ENCODE results near the gene USP53.
"Not testable (repeated sequence)": the region's sequence is repeated elsewhere in the genome, so short reads cannot be mapped to it uniquely, and the experiment has no call there.

The USP53 gene

GRCh38 chr4:119212234-119212963, at the start of gene USP53:
Gene USP53, plus strand, starts transcription at chr4:119212713. Its CDS starts 27,047 bp downstream, at chr4:119239760.
- H3K9me3 ChIP-seq (ENCODE audit: control insufficient read depth, insufficient read depth, low read length), result no peaks in the 10 kb centered on the region
- peaks cover 2% of the 10 kb centered on the region for H3K27me3 ChIP-seq (ENCODE audit: control insufficient read depth, insufficient read depth, low read length)
- peak within 1 kb of the TSS; percentile 75 for H3K9ac ChIP-seq (ENCODE audit: low read depth, low read length)
- H3K36me3 ChIP-seq (ENCODE audit: control insufficient read depth, insufficient read depth, low read length), result no peaks in the 10 kb centered on the region
- H3K4me3 ChIP-seq (ENCODE audit: low read depth, low read length), result peak within 1 kb of the TSS; percentile 82
- peaks cover 4% of the 10 kb centered on the region for H3K4me1 ChIP-seq (ENCODE audit: control insufficient read depth, insufficient read depth, low read length)

- Histone ChIP-seq H3K36me3 (ENCODE audit: control insufficient read depth, insufficient read depth, low read length) (no peaks in the 10 kb centered on the region), H3K9ac (ENCODE audit: low read depth, low read length) (no peak overlapping the region), H3K27me3 (ENCODE audit: control insufficient read depth, insufficient read depth, low read length) (no peaks in the 10 kb centered on the region), H3K4me3 (ENCODE audit: low read depth, low read length) (no peak overlapping the region), H3K9me3 (ENCODE audit: control insufficient read depth, insufficient read depth, low read length) (no peaks in the 10 kb centered on the region), H3K4me1 (ENCODE audit: control insufficient read depth, insufficient read depth, low read length) (no peaks in the 10 kb centered on the region)
Measured at GRCh38 chr4:119165767-119166166, 46.7 kb upstream of the USP53 start.

GRCh38 chr4:119170195-119170594, 42.3 kb upstream of the USP53 start:
- no peaks in the 10 kb centered on the region for H3K9me3 ChIP-seq (ENCODE audit: control insufficient read depth, insufficient read depth, low read length)
- H3K4me1 ChIP-seq (ENCODE audit: control insufficient read depth, insufficient read depth, low read length), result no peaks in the 10 kb centered on the region
- H3K9ac ChIP-seq (ENCODE audit: low read depth, low read length), result no peak overlapping the region
- no peaks in the 10 kb centered on the region for H3K27me3 ChIP-seq (ENCODE audit: control insufficient read depth, insufficient read depth, low read length)
- no peaks in the 10 kb centered on the region for H3K36me3 ChIP-seq (ENCODE audit: control insufficient read depth, insufficient read depth, low read length)
- no peak overlapping the region for H3K4me3 ChIP-seq (ENCODE audit: low read depth, low read length)

- H3K4me3 ChIP-seq (ENCODE audit: low read depth, low read length), result no peak overlapping the region
- no peaks in the 10 kb centered on the region for H3K27me3 ChIP-seq (ENCODE audit: control insufficient read depth, insufficient read depth, low read length)
- H3K4me1 ChIP-seq (ENCODE audit: control insufficient read depth, insufficient read depth, low read length), result no peaks in the 10 kb centered on the region
- no peaks in the 10 kb centered on the region for H3K9me3 ChIP-seq (ENCODE audit: control insufficient read depth, insufficient read depth, low read length)
- H3K9ac ChIP-seq (ENCODE audit: low read depth, low read length), result no peak overlapping the region
- no peaks in the 10 kb centered on the region for H3K36me3 ChIP-seq (ENCODE audit: control insufficient read depth, insufficient read depth, low read length)
Measured at GRCh38 chr4:119172223-119172622, 40.3 kb upstream of the USP53 start.

GRCh38 chr4:119173729-119174361, 38.7 kb upstream of the USP53 start:
- H3K9me3 ChIP-seq (ENCODE audit: control insufficient read depth, insufficient read depth, low read length); H3K36me3 ChIP-seq (ENCODE audit: control insufficient read depth, insufficient read depth, low read length); H3K4me3 ChIP-seq (ENCODE audit: low read depth, low read length); H3K4me1 ChIP-seq (ENCODE audit: control insufficient read depth, insufficient read depth, low read length); H3K27me3 ChIP-seq (ENCODE audit: control insufficient read depth, insufficient read depth, low read length); H3K9ac ChIP-seq (ENCODE audit: low read depth, low read length): not testable (repeated sequence)

GRCh38 chr4:119179011-119179410, 33.5 kb upstream of the USP53 start:
- Histone ChIP-seq H3K9me3 (ENCODE audit: control insufficient read depth, insufficient read depth, low read length) (no peaks in the 10 kb centered on the region), H3K27me3 (ENCODE audit: control insufficient read depth, insufficient read depth, low read length) (no peaks in the 10 kb centered on the region), H3K4me1 (ENCODE audit: control insufficient read depth, insufficient read depth, low read length) (no peaks in the 10 kb centered on the region), H3K4me3 (ENCODE audit: low read depth, low read length) (no peak overlapping the region), H3K9ac (ENCODE audit: low read depth, low read length) (no peak overlapping the region), H3K36me3 (ENCODE audit: control insufficient read depth, insufficient read depth, low read length) (no peaks in the 10 kb centered on the region)

- Histone ChIP-seq H3K27me3 (ENCODE audit: control insufficient read depth, insufficient read depth, low read length) (no peaks in the 10 kb centered on the region), H3K9ac (ENCODE audit: low read depth, low read length) (no peak overlapping the region), H3K9me3 (ENCODE audit: control insufficient read depth, insufficient read depth, low read length) (no peaks in the 10 kb centered on the region), H3K4me1 (ENCODE audit: control insufficient read depth, insufficient read depth, low read length) (no peaks in the 10 kb centered on the region), H3K4me3 (ENCODE audit: low read depth, low read length) (no peak overlapping the region), H3K36me3 (ENCODE audit: control insufficient read depth, insufficient read depth, low read length) (no peaks in the 10 kb centered on the region)
Measured at GRCh38 chr4:119184128-119184527, 28.4 kb upstream of the USP53 start.

GRCh38 chr4:119189638-119190037, 22.9 kb upstream of the USP53 start:
- Histone ChIP-seq H3K9me3 (ENCODE audit: control insufficient read depth, insufficient read depth, low read length) (no peaks in the 10 kb centered on the region), H3K4me3 (ENCODE audit: low read depth, low read length) (no peak overlapping the region), H3K4me1 (ENCODE audit: control insufficient read depth, insufficient read depth, low read length) (no peaks in the 10 kb centered on the region), H3K27me3 (ENCODE audit: control insufficient read depth, insufficient read depth, low read length) (no peaks in the 10 kb centered on the region), H3K36me3 (ENCODE audit: control insufficient read depth, insufficient read depth, low read length) (no peaks in the 10 kb centered on the region), H3K9ac (ENCODE audit: low read depth, low read length) (no peak overlapping the region)

- Histone ChIP-seq H3K4me3 (ENCODE audit: low read depth, low read length) (no peak overlapping the region), H3K36me3 (ENCODE audit: control insufficient read depth, insufficient read depth, low read length) (no peaks in the 10 kb centered on the region), H3K27me3 (ENCODE audit: control insufficient read depth, insufficient read depth, low read length) (no peaks in the 10 kb centered on the region), H3K9me3 (ENCODE audit: control insufficient read depth, insufficient read depth, low read length) (no peaks in the 10 kb centered on the region), H3K9ac (ENCODE audit: low read depth, low read length) (no peak overlapping the region), H3K4me1 (ENCODE audit: control insufficient read depth, insufficient read depth, low read length) (no peaks in the 10 kb centered on the region)
Measured at GRCh38 chr4:119190354-119190753, 22.2 kb upstream of the USP53 start.

GRCh38 chr4:119191505-119191904, 21.0 kb upstream of the USP53 start:
- Histone ChIP-seq H3K36me3 (ENCODE audit: control insufficient read depth, insufficient read depth, low read length) (no peaks in the 10 kb centered on the region), H3K27me3 (ENCODE audit: control insufficient read depth, insufficient read depth, low read length) (no peaks in the 10 kb centered on the region), H3K4me3 (ENCODE audit: low read depth, low read length) (no peak overlapping the region), H3K9me3 (ENCODE audit: control insufficient read depth, insufficient read depth, low read length) (no peaks in the 10 kb centered on the region), H3K9ac (ENCODE audit: low read depth, low read length) (no peak overlapping the region), H3K4me1 (ENCODE audit: control insufficient read depth, insufficient read depth, low read length) (no peaks in the 10 kb centered on the region)

GRCh38 chr4:119197772-119198212, 14.7 kb upstream of the USP53 start:
- H3K9ac ChIP-seq (ENCODE audit: low read depth, low read length), result no peak overlapping the region
- H3K4me1 ChIP-seq (ENCODE audit: control insufficient read depth, insufficient read depth, low read length), result no peaks in the 10 kb centered on the region
- no peaks in the 10 kb centered on the region for H3K27me3 ChIP-seq (ENCODE audit: control insufficient read depth, insufficient read depth, low read length)
- no peaks in the 10 kb centered on the region for H3K9me3 ChIP-seq (ENCODE audit: control insufficient read depth, insufficient read depth, low read length)
- no peaks in the 10 kb centered on the region for H3K36me3 ChIP-seq (ENCODE audit: control insufficient read depth, insufficient read depth, low read length)
- H3K4me3 ChIP-seq (ENCODE audit: low read depth, low read length), result no peak overlapping the region

GRCh38 chr4:119204916-119205315, 7.6 kb upstream of the USP53 start:
- no peak overlapping the region for H3K9ac ChIP-seq (ENCODE audit: low read depth, low read length)
- H3K4me1 ChIP-seq (ENCODE audit: control insufficient read depth, insufficient read depth, low read length), result peaks cover 10% of the 10 kb centered on the region
- H3K4me3 ChIP-seq (ENCODE audit: low read depth, low read length), result no peak overlapping the region

More at GRCh38 chr4:119204916-119205315, 7.6 kb upstream of the USP53 start:
- H3K9me3 ChIP-seq (ENCODE audit: control insufficient read depth, insufficient read depth, low read length), result no peaks in the 10 kb centered on the region
- H3K36me3 ChIP-seq (ENCODE audit: control insufficient read depth, insufficient read depth, low read length), result no peaks in the 10 kb centered on the region
- no peaks in the 10 kb centered on the region for H3K27me3 ChIP-seq (ENCODE audit: control insufficient read depth, insufficient read depth, low read length)
